Activated CD4-positive, alpha-beta memory T cell treated with anti-CD3 and anti-CD28 coated beads, Interleukin-2, amount 10 ng/mL, durations not matched to agents 7 days and 5 days (primary cell): Measurements from ENCODE around the gene DNAH17. TPM values are rescaled to one million over a fixed set of nuclear protein-coding genes. Genes with fewer than 3 reads are reported as not detected.

Experiments
- CTCF ChIA-PET: fragments of 350-600 bp; sonication (Branson Sonifier 250); formaldehyde crosslinking; loops from one replicate; lab custom pipeline; 2021; ENCODE audit warnings: antibody characterized with exemption, inconsistent platforms; lab: Charles Lee
- POLR2A ChIA-PET: fragments of 350-600 bp; sonication (Branson Sonifier 250); formaldehyde crosslinking; loops from one replicate; lab custom pipeline; 2021; ENCODE audit warnings: antibody characterized with exemption; lab: Charles Lee
- DNase-seq: peaks from one replicate; pipeline ENCODE4 v3.0.0-alpha.2; 2020
- H3K27ac Mint-ChIP-seq: one replicate; pipeline ENCODE4 v1.8.0; 2021; ENCODE audit warnings: mild to moderate bottlenecking, mixed read lengths
- H3K27me3 Mint-ChIP-seq: one replicate; pipeline ENCODE4 v1.8.0; 2021; ENCODE audit warnings: mixed read lengths
- H3K36me3 Mint-ChIP-seq: one replicate; pipeline ENCODE4 v1.8.0; 2021; ENCODE audit warnings: low read depth, mixed read lengths
- H3K4me1 Mint-ChIP-seq: one replicate; pipeline ENCODE4 v1.8.0; 2021; ENCODE audit warnings: mixed read lengths
- H3K4me3 Mint-ChIP-seq: one replicate; pipeline ENCODE4 v1.8.0; 2021; ENCODE audit warnings: mild to moderate bottlenecking, mixed read lengths
- H3K9me3 Mint-ChIP-seq: one replicate; pipeline ENCODE4 v1.8.0; 2021; ENCODE audit warnings: mixed read lengths
- total RNA-seq, 2 experiments: library from RNA; stranded (reverse); gene quantifications; one replicate each; pipeline ENCODE4 v1.2.3, GENCODE V29; 2021

DNAH17 gene
- total RNA-seq, 2 experiments from 2014 or later: 0.08 TPM

DNA sequence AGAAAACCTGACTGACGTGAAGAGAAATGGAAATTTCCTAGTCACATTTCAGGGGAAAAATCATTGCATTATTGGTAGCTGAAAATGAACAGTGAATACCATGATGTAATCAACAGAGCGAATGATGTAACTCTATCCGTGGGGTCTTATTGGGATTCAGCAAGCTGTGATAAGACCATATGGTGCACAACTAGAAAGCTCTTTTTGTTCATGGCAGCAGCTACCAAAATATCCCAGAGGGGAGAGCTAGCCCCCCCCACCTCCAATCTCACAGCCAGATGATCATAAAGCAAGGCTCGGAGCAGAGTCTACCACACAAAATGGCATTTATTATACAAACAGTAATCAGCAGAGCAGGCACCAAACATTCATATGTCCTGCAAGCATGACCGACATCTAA lies 22.2 kb upstream of the DNAH17 start:
- Mint-ChIP-seq H3K4me3 (no peak overlapping the region), H3K27ac (no peak overlapping the region), H3K4me1 (peaks cover 10% of the 10 kb centered on the region), H3K27me3 (peaks cover 8% of the 10 kb centered on the region), H3K9me3 (no peaks in the 10 kb centered on the region), H3K36me3 (no peaks in the 10 kb centered on the region)
- ChIA-PET CTCF (no interaction called here), POLR2A (no interaction called here)
- DNase-seq: no peak

DNA sequence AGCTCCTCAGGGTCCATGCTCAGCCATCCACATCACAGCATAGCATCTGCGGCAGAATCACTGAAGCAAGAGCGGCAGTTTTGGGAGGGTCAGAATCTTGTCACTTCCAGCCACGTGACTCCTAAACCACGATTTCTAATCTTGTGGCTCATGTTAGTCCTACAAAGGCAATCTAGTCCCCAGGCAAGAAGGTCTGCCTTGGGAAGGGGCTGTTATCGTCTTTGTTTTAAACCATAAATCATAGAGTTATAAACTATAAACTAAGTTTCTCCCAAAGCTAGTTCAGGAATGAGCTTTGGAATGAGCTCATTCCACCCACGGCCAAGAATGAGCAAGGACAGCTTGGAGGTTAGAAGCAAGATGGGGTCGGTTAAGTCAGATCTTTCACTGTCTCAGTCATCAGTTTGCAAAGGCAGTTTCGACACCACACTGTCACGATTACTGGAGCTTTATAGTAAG lies 20.8 kb upstream of the DNAH17 start:
- Mint-ChIP-seq H3K36me3 (no peaks in the 10 kb centered on the region), H3K4me1 (peaks cover 10% of the 10 kb centered on the region), H3K9me3 (no peaks in the 10 kb centered on the region), H3K27ac (no peak overlapping the region), H3K27me3 (peaks cover 11% of the 10 kb centered on the region), H3K4me3 (no peak overlapping the region)
- ChIA-PET CTCF (interaction anchor here (0.7 kb wide), 2 partner anchors 81 to 123 kb away, joined by 3 to 4 read pairs; no protein-coding TSS in a partner anchor), POLR2A (no interaction called here)
- DNase-seq: no peak

DNA sequence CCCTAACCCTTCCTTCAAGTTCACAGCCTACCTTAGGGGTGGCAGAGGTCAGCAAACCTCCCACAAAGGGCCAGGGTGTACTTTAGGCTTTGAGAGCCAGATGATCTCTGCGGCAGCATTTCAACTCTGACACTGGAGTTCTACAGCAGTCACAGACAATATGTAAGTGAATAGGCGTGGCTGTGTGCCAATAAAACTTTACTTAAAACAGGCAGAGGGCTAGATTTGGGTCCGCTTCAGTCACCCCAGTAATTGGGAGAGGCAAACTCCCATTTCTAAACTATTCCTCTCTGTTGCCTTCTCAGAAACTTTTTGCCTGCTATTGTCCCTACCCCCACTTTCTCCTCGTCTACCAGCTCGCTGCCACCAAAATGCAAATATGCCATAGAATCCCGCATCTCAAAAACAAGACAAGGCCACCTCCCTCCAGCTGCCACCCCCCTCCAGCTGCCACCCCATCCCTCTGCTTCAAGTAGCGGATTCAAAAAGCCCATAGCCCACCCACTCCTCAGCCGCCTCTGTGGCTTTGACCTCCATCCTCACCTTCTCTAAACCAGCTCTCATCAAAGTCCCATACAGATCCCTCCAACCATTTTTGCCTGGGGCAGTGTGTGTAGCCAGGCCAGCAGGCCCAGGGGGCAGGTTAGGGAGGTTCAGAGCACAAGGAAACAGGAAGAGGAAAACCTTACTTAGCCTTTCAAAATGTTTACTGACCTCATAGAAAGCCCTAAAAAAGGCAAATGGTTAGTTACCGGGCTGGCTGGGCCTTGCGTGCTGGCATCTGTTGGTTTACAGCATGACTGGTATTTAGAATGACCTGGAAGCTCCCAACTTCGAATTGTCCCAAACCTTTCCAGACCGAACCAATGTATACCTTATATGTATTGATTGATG lies 19.9 kb upstream of the DNAH17 start:
- CTCF ChIA-PET: interaction anchor here (0.8 kb wide), 1 partner anchor 15 kb away, joined by 3 read pairs; no protein-coding TSS in a partner anchor
- DNase-seq: no peak
- H3K27ac Mint-ChIP-seq: no peak overlapping the region
- no peaks in the 10 kb centered on the region for H3K36me3 Mint-ChIP-seq
- peaks cover 14% of the 10 kb centered on the region for H3K4me1 Mint-ChIP-seq
- peaks cover 12% of the 10 kb centered on the region for H3K27me3 Mint-ChIP-seq
- no peak overlapping the region for H3K4me3 Mint-ChIP-seq
- no peaks in the 10 kb centered on the region for H3K9me3 Mint-ChIP-seq
- POLR2A ChIA-PET: no interaction called here

DNA sequence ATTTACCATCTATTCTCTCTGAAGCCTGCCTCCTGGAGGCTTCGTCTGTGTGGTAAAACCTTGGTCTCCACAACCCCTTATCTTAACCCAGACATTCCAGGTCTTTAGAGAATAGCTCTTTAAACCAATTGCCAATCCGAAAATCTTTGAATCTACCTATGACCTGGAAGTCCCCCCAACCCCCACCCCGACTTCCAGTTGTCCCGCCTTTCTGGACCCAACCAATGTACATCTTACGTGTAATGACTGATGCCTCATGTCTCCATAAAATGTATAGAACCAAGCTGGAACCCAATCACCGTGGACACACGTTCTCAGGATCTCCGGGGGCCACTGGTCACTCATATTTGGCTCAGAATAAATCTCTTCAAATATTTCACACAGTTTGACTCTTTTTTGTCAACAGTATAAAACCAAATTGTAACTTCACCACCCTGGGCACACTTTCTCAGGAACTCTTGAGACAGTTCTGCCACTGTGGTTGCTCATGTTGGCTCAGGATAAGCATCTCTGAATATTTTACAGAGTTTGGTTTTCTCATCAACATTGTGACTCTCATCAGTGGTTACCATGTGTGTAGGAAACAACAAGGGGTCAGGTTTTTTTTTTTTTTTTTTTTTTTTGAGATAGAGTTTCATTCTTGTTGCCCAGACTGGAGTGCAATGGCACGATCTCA lies 18.1 kb upstream of the DNAH17 start:
- Mint-ChIP-seq H3K27me3 (peaks cover 12% of the 10 kb centered on the region), H3K27ac (no peak overlapping the region), H3K4me1 (peaks cover 17% of the 10 kb centered on the region), H3K36me3 (no peaks in the 10 kb centered on the region), H3K4me3 (no peak overlapping the region), H3K9me3 (no peaks in the 10 kb centered on the region)
- DNase-seq: no peak
- POLR2A ChIA-PET: no interaction called here
- CTCF ChIA-PET: no interaction called here

DNA sequence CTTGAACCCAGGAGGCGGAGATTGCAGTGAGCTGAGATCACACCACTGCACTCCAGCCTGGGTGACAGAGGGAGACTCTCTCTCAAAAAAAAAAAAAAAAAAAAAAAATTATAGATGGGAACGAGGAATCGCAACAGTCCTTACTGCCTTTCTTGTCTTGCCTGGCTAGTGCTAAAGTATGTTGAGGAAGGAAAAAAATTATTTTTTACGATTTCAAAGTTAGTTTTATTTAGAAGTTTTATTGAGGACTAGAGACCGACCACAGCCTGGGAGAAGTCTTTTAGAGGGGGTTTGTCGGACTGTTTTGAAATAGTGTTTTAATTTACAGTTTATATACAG lies 15.8 kb upstream of the DNAH17 start:
- Mint-ChIP-seq H3K4me3 (no peak overlapping the region), H3K4me1 (peaks cover 15% of the 10 kb centered on the region), H3K36me3 (no peaks in the 10 kb centered on the region), H3K27ac (no peak overlapping the region), H3K27me3 (peaks cover 9% of the 10 kb centered on the region), H3K9me3 (no peaks in the 10 kb centered on the region)
- DNase-seq: no peak
- CTCF ChIA-PET: interaction anchor here (0.7 kb wide), 1 partner anchor 96 kb away, joined by 3 read pairs; no protein-coding TSS in a partner anchor
- POLR2A ChIA-PET: no interaction called here

DNA sequence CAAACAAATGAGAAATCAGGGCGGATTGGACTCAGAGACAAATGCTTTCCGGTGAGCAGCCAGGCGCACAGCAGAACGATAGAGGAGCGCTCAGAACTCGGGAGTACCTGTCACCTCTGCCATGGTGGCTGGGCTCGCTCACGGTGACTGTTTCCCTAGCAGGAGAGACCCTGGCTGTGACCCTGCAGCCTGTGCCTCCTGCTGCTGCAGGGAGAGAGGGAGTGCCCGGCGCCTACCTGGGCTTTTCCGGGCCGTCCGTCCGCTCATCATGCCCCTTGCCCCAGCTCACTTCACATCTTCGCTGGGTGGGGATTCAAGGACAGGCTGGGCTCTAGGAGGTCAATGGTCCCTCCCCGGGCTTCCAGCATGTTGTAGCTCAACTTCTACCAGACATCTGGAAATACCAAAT lies 14.1 kb upstream of the DNAH17 start:
- no peaks in the 10 kb centered on the region for H3K9me3 Mint-ChIP-seq
- H3K4me3 Mint-ChIP-seq: no peak overlapping the region
- H3K27ac Mint-ChIP-seq: no peak overlapping the region
- peaks cover 14% of the 10 kb centered on the region for H3K27me3 Mint-ChIP-seq
- ChIA-PET CTCF (no interaction called here), POLR2A (no interaction called here)
- DNase-seq: no peak
- H3K4me1 Mint-ChIP-seq: peaks cover 9% of the 10 kb centered on the region
- H3K36me3 Mint-ChIP-seq: no peaks in the 10 kb centered on the region

DNA sequence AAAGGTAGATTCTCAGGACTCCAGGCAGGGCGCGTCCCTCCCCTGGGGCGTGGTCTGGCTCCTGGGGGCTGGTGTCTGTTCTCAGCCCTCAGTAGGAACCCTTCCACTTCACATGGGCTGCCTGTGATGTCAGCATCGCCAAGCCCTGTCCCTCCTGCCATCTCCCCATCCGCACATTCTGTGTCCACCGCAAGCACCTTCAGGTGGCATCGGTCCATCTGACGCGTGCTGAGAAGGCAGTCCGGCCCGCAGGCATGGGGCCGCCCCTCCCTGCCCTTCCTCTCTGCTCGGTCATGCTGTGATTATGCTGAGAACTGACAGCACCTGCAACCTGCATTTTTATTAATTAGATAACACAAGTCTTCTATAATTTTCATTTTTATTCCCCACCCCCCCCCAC lies 12.7 kb upstream of the DNAH17 start:
- Mint-ChIP-seq H3K4me3 (no peak overlapping the region), H3K27me3 (peaks cover 20% of the 10 kb centered on the region), H3K4me1 (peaks cover 6% of the 10 kb centered on the region), H3K27ac (no peak overlapping the region), H3K9me3 (no peaks in the 10 kb centered on the region), H3K36me3 (no peaks in the 10 kb centered on the region)
- no peak for DNase-seq
- ChIA-PET POLR2A (no interaction called here), CTCF (no interaction called here)

DNA sequence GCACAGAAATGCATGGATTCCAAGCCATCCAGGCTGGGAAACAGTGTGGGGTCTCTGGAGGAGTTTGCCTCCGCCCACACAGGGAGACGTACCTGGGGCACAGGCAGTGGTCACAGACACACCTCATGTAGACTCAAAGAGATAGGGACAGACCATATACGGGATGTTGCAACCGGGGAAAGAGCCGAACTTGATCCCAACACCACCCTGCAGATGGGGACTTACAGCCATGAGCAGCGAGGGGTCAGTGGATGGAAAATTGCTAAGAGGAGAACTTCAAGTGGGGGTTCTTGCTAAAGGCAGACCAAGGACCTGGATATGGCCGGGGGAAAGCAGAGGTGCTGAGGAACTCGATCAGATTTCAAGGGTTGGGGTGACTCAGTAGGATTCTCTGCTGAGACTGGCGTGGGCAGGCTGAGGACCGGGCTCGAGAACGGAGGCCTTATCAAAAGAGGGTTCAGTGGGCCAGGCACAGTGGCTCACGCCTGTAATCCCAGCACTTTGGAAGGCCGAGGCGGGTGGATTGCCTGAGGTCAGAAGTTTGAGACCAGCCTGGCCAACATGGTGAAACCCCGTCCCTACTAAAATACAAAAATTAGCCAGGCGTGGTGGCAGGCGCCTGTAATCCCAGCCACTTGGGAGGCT lies 12.0 kb upstream of the DNAH17 start:
- no peak overlapping the region for H3K4me3 Mint-ChIP-seq
- H3K9me3 Mint-ChIP-seq: no peaks in the 10 kb centered on the region
- H3K4me1 Mint-ChIP-seq: peaks cover 6% of the 10 kb centered on the region
- H3K27ac Mint-ChIP-seq: no peak overlapping the region
- ChIA-PET CTCF (no interaction called here), POLR2A (no interaction called here)
- peaks cover 20% of the 10 kb centered on the region for H3K27me3 Mint-ChIP-seq
- H3K36me3 Mint-ChIP-seq: no peaks in the 10 kb centered on the region
- no peak for DNase-seq

DNA sequence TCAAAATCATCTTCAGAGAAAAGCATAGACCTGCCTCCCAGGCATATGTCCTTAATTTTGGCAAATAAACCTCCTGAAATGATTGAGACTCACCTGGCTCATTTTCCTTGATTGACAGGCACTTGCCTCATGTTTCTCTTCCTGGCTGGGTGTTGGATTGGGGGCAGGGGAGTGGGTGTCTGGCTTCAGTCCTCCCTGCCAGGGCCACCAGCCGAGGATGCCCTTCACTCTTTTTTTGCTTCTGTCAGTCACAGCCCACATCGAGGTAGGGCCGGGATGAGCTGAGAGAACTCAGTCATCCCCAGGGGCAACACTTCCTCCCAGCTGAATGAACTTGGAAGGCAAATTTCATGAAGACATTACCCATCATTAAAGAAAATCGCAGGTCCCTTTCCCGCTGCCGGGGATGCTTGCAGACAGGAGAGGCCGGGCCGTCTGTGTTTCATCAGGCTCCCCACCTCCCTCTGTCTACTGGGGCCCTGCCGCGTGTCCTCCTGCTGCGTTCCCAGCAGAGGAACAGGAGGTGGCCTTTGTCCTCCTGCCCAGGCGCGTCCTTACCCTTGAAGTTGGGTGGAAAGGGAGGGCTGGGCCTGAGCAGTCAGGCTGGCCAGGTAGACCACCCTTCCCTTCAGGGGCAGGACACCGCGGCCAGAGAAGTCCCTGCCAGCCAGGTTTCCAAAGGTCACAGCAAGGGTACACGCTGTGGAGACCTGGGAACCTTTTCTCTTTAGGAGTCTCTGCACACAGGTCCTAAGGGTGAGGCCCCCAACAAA lies 11.2 kb upstream of the DNAH17 start:
- no peak overlapping the region for H3K4me3 Mint-ChIP-seq
- H3K4me1 Mint-ChIP-seq: peaks cover 6% of the 10 kb centered on the region
- H3K36me3 Mint-ChIP-seq: no peaks in the 10 kb centered on the region
- CTCF ChIA-PET: interaction anchor here (1.1 kb wide), 1 partner anchor 15 kb away, joined by 4 read pairs; no protein-coding TSS in a partner anchor
- no peak for DNase-seq
- H3K27ac Mint-ChIP-seq: no peak overlapping the region
- peaks cover 19% of the 10 kb centered on the region for H3K27me3 Mint-ChIP-seq
- POLR2A ChIA-PET: no interaction called here
- H3K9me3 Mint-ChIP-seq: no peaks in the 10 kb centered on the region

DNA sequence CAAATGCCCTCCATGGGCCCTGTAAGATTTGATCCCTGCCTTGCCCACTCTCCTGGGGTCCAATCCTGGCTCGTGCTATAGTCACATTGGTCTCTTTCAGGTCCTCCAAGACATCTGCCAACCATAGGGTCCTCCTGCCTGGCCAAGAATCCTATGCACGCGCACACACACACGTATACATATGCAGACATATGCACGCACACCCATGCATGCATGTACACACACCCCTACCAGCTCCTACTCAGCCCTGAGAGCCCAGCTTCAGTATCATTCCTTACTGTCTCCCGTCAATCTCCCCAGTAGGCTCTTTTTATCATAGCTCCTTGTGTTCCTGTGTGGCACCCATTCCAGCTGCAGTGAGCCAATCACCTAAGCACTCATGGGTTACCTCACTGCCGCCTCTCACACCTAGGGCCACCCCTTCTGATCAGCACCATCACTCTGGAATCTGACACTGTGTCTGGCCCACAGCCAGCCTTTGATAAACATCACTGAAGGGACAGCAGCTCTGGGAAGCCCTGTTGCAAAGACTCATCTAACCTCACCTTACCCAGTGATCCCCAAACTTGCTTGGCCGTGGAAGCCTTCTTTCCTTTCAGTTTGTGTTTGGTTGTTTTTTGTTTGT lies 7.9 kb upstream of the DNAH17 start:
- Mint-ChIP-seq H3K27ac (no peak overlapping the region), H3K27me3 (peaks cover 22% of the 10 kb centered on the region), H3K4me1 (no peaks in the 10 kb centered on the region), H3K36me3 (no peaks in the 10 kb centered on the region), H3K4me3 (no peak overlapping the region), H3K9me3 (no peaks in the 10 kb centered on the region)
- ChIA-PET CTCF (no interaction called here), POLR2A (no interaction called here)
- DNase-seq: no peak

DNA sequence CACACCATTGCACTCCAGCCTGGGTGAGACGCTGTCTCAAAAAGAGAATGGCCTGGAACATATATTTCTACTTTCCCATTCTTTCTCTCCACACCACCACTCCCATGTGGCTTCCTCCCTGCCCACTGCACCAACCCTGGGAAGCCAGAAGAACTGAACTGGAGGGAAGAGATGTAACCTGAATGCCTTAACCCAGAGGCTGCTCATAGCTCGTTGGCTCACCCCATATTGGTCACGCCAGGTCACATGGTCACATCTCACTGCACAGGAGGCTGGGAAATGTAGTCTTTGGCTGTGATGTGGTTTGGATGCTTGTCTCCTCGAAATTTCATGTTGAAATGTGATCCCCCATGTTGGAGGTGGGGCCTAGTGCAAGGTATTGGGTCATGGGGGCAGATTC lies 5.9 kb upstream of the DNAH17 start:
- DNase-seq: no peak
- peaks cover 31% of the 10 kb centered on the region for H3K27me3 Mint-ChIP-seq
- H3K27ac Mint-ChIP-seq: no peak overlapping the region
- no peak overlapping the region for H3K4me3 Mint-ChIP-seq
- ChIA-PET CTCF (no interaction called here), POLR2A (no interaction called here)
- H3K36me3 Mint-ChIP-seq: no peaks in the 10 kb centered on the region
- no peaks in the 10 kb centered on the region for H3K4me1 Mint-ChIP-seq
- no peaks in the 10 kb centered on the region for H3K9me3 Mint-ChIP-seq

DNA sequence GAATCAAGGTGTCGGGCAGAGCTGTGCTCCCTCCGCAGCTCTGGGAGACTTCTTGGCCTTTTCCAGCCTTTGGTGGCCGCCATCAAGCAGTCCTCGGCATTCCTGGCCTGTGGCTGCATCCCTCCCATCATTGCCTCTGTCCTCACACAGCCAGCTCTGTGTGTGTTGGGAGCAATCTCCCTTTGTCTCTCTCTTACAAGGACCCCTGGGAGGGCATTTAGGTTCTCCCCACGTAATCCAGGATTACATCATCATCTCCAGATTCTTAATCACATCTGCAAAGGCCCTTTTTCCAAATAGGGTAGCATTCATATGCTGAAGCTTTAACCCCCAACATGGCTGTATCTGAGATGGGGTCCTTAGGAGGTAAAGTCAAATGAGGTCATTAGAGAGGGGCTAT lies 4.1 kb upstream of the DNAH17 start:
- Mint-ChIP-seq H3K36me3 (no peaks in the 10 kb centered on the region), H3K9me3 (no peaks in the 10 kb centered on the region), H3K27ac (no peak overlapping the region), H3K4me3 (no peak overlapping the region), H3K4me1 (no peaks in the 10 kb centered on the region), H3K27me3 (peaks cover 25% of the 10 kb centered on the region)
- ChIA-PET POLR2A (no interaction called here), CTCF (interaction anchor here (1.1 to 1.6 kb wide), 2 partner anchors 84 to 108 kb away, joined by 4 read pairs; no protein-coding TSS in a partner anchor)
- no peak for DNase-seq
